Endothelial cell (in vitro differentiated cells): ENCODE data around the gene EXOSC9. TPM values are rescaled to one million over a fixed set of nuclear protein-coding genes. Genes with fewer than 3 reads are reported as not detected.

ENCODE experiments used
- DNase-seq: peaks from one replicate; pipeline ENCODE4 v3.0.0; 2021; ENCODE audit warnings: low spot score
- H3K27ac Mint-ChIP-seq: one replicate; pipeline ENCODE4 v1.8.0; 2021; ENCODE audit warnings: mixed read lengths, inconsistent platforms; ENCODE audit not compliant: unreplicated experiment
- H3K27me3 Mint-ChIP-seq: one replicate; pipeline ENCODE4 v1.8.0; 2021; ENCODE audit warnings: mild to moderate bottlenecking, moderate library complexity, mixed read lengths, inconsistent platforms; ENCODE audit not compliant: unreplicated experiment
- H3K36me3 Mint-ChIP-seq: one replicate; pipeline ENCODE4 v1.8.0; 2021; ENCODE audit warnings: mild to moderate bottlenecking, low read depth, mixed read lengths, inconsistent platforms; ENCODE audit not compliant: unreplicated experiment
- H3K4me1 Mint-ChIP-seq: one replicate; pipeline ENCODE4 v1.8.0; 2021; ENCODE audit warnings: mild to moderate bottlenecking, mixed read lengths, inconsistent platforms; ENCODE audit not compliant: unreplicated experiment
- H3K4me3 Mint-ChIP-seq: one replicate; pipeline ENCODE4 v1.8.0; 2021; ENCODE audit warnings: mild to moderate bottlenecking, mixed read lengths, inconsistent platforms; ENCODE audit not compliant: unreplicated experiment
- H3K9me3 Mint-ChIP-seq: one replicate; pipeline ENCODE4 v1.8.0; 2021; ENCODE audit warnings: mixed read lengths, inconsistent platforms; ENCODE audit not compliant: unreplicated experiment
- total RNA-seq: library from RNA; stranded (reverse); fragmentation: NEBNext Ultra II Directional; extraction: Animal tissue kit (Norgen Biotek cat#: 25700); gene quantifications from one replicate; pipeline ENCODE4 v1.2.1, GENCODE V29; 2021; ENCODE audit not compliant: unreplicated experiment
- TF ChIP-seq, protein P1 (sequence below): fragments of 200-600 bp; sonication (generic); IDR thresholded peaks from one replicate; pipeline ENCODE4 v1.5.0; 2021; ENCODE audit warnings: antibody characterized with exemption; ENCODE audit not compliant: unreplicated experiment

The EXOSC9 gene
- total RNA-seq, 1 donor from 2014 or later: 29.3 TPM

DNA sequence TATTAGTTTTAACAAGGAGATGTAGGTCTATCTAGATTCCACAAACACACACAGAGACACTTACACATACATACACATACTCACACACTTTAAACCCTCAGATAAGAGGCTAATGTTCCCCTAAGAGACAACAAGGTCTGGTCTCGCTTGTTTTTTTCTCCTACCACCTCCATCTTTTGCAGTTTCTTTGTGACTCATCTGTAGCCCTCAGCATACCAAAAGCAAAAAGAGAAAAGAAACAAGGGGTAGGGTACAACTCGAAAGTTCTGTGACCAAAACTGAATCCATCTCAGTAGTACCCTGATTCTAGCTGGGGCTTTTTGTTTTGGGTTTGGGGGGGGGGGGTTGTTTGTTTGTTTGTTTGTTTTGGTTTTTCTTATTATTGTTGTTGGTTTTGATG is 12.2 kb upstream of the EXOSC9 start:
- no peak overlapping the region for H3K4me3 Mint-ChIP-seq
- H3K27me3 Mint-ChIP-seq: no peaks in the 10 kb centered on the region
- peaks cover 11% of the 10 kb centered on the region for H3K4me1 Mint-ChIP-seq
- H3K36me3 Mint-ChIP-seq: no peaks in the 10 kb centered on the region
- no peaks in the 10 kb centered on the region for H3K9me3 Mint-ChIP-seq
- H3K27ac Mint-ChIP-seq: no peak overlapping the region
- no peak for DNase-seq
- TF ChIP-seq, protein P1, sequence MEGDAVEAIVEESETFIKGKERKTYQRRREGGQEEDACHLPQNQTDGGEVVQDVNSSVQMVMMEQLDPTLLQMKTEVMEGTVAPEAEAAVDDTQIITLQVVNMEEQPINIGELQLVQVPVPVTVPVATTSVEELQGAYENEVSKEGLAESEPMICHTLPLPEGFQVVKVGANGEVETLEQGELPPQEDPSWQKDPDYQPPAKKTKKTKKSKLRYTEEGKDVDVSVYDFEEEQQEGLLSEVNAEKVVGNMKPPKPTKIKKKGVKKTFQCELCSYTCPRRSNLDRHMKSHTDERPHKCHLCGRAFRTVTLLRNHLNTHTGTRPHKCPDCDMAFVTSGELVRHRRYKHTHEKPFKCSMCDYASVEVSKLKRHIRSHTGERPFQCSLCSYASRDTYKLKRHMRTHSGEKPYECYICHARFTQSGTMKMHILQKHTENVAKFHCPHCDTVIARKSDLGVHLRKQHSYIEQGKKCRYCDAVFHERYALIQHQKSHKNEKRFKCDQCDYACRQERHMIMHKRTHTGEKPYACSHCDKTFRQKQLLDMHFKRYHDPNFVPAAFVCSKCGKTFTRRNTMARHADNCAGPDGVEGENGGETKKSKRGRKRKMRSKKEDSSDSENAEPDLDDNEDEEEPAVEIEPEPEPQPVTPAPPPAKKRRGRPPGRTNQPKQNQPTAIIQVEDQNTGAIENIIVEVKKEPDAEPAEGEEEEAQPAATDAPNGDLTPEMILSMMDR: no peak

DNA sequence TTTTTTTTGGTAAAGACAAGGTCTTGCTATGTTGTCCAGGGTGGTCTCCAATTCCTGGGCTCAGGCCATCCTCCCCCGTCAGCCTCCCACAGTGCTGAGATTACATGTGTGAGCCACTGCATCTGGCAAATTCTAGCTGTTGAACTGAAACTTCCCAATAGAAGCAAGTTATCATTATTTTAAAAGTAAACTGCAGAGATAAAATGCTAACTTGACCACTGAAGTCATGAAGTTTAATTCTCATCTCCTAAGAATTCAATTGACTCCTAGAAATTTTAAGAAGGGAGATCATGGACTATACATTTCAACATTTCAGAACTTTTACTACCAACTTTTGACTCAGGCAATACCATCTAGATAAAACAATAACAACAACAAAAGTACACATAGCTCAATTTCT is 11.7 kb upstream of the EXOSC9 start:
- H3K27ac Mint-ChIP-seq: no peak overlapping the region
- no peak for DNase-seq
- H3K4me1 Mint-ChIP-seq: peaks cover 11% of the 10 kb centered on the region
- no peaks in the 10 kb centered on the region for H3K9me3 Mint-ChIP-seq
- no peaks in the 10 kb centered on the region for H3K27me3 Mint-ChIP-seq
- no peak overlapping the region for H3K4me3 Mint-ChIP-seq
- TF ChIP-seq, protein P1: no peak
- no peaks in the 10 kb centered on the region for H3K36me3 Mint-ChIP-seq

DNA sequence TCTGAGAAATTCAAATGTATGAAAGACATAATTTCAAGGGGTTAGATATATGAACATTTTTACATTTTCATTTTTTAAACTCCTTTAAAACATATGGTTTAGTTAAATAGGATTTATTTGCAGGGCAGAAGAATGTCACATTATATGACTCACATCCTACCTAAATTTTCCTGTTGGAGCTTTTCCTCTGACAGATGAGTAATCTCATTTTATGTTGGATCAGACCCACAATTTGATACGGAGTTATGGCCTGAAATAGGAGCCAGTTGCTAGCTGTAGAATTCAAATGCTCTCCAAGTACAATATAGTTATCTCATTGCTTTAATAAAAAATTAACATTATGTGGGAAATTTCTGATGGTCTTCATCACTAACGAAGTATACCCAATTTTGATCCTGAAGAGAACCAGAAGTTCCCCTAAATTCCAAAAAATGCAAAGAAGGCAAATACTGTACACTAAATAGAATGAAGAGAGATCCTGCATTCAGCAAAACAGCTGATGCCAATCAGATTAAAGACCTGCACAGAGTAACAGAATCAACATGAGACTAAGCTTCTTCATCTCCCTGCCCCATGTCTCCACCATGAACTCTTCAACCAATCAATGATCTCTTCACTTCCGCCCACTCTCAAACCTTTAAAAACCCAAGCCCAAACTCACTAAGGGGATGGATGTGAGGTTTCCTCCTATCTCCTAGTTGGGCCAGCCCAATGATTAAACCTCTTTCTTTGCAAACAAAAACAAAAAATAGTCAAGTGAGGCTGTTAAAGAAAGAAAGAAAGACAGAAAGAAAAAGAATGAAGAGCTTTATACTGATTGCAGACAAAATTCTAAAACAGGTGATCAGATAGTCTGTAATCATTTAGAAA is 10.9 kb upstream of the EXOSC9 start:
- H3K4me3 Mint-ChIP-seq: no peak overlapping the region
- H3K9me3 Mint-ChIP-seq: no peaks in the 10 kb centered on the region
- H3K27me3 Mint-ChIP-seq: peaks cover 3% of the 10 kb centered on the region
- peaks cover 11% of the 10 kb centered on the region for H3K4me1 Mint-ChIP-seq
- DNase-seq: no peak
- no peak overlapping the region for H3K27ac Mint-ChIP-seq
- no peaks in the 10 kb centered on the region for H3K36me3 Mint-ChIP-seq
- TF ChIP-seq, protein P1: no peak

DNA sequence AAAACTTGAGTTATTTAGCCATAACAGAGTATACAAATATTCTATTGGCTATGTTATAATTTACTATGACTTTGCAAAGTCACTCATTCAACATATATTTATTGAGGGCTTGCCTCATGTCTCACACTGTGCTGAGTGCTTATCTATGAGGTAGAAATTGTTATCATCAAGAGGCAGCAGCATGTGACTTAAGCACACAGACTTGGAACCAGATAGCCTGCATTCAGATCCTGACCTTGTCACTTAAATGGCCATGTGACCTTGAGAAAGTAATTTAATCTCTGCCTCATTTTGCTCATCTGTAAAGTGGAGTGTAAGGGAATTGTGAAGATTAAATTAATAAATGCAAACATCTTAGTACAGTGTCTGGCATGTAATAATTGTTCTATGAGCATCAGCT is 10.1 kb upstream of the EXOSC9 start:
- Mint-ChIP-seq H3K27ac (no peak overlapping the region), H3K4me3 (no peak overlapping the region), H3K9me3 (no peaks in the 10 kb centered on the region), H3K4me1 (peaks cover 11% of the 10 kb centered on the region), H3K36me3 (no peaks in the 10 kb centered on the region), H3K27me3 (peaks cover 3% of the 10 kb centered on the region)
- no peak for DNase-seq
- TF ChIP-seq, protein P1: no peak

DNA sequence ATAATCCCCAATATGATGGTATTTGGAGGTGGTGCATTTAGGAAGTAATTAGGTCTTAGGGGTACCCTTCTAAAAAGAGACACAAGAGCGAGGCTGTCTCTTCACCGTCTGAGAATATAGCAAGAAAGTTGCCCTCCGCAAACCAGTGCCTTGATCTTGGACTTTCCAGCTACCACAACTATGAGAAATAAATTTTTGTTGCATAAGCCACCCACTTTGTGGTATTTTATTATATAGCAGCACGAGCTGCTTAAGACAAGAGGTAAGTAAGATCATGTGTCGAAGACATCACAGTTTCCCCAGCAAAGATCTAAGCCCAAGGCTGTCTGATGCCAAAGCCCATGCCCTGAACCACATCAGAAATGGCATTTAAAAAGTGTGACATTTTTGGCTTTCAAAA is 9.6 kb upstream of the EXOSC9 start:
- Mint-ChIP-seq H3K9me3 (no peaks in the 10 kb centered on the region), H3K4me1 (peaks cover 11% of the 10 kb centered on the region), H3K27me3 (peaks cover 3% of the 10 kb centered on the region), H3K36me3 (no peaks in the 10 kb centered on the region), H3K27ac (no peak overlapping the region), H3K4me3 (no peak overlapping the region)
- no peak for DNase-seq
- TF ChIP-seq, protein P1: no peak
